T follicular helper cell (primary cell): ENCODE measurements around the gene SFN.

Experiments
- DNase-seq: peaks from one replicate; pipeline ENCODE4 v3.0.0-alpha.2; 2020; ENCODE audit warnings: low read depth

SFN gene

GRCh38 chr1:26911399-26912146 lies 48.6 kb downstream of the SFN start:
- DNase-seq, result no peak

GRCh38 chr1:26912147-26912490 lies 49.2 kb downstream of the SFN start:
- DNase-seq, result no peak

GRCh38 chr1:26913389-26913753 lies 50.4 kb downstream of the SFN start:
- no peak for DNase-seq
